Esophagus (tissue), 2 donors: ENCODE data around the gene SRMS. TPM values are rescaled to one million over a fixed set of nuclear protein-coding genes. Genes with fewer than 3 reads are reported as not detected.

ENCODE experiments used
- H3K27ac ChIP-seq, 2 donors: one replicate each; pipeline ENCODE4 v1.5.1; 2013; ENCODE audit warnings: low read depth in 2 of 2, mild to moderate bottlenecking in 2 of 2, inconsistent platforms in 1 of 2, low read length in 1 of 2, moderate library complexity in 1 of 2
- H3K27me3 ChIP-seq, 2 donors: one replicate each; pipeline ENCODE4 v1.6.1; 2013; ENCODE audit warnings: low read length in 2 of 2, control low read depth in 1 of 2, mild to moderate bottlenecking in 1 of 2; ENCODE audit not compliant: insufficient read depth in 2 of 2, control insufficient read depth in 1 of 2
- H3K36me3 ChIP-seq, 2 donors: one replicate each; pipeline ENCODE4 v1.6.1; 2013; ENCODE audit warnings: low read length in 1 of 2; ENCODE audit not compliant: control insufficient read depth in 2 of 2, insufficient read depth in 2 of 2
- H3K4me1 ChIP-seq, 2 donors: one replicate each; pipeline ENCODE4 v1.6.1; 2013; ENCODE audit warnings: low read length in 1 of 2; ENCODE audit not compliant: control insufficient read depth in 2 of 2, insufficient read depth in 2 of 2
- H3K4me3 ChIP-seq, 2 donors: one replicate each; pipeline ENCODE4 v1.5.1; 2013; ENCODE audit warnings: low read length in 2 of 2, mild to moderate bottlenecking in 2 of 2, low read depth in 1 of 2, moderate library complexity in 1 of 2
- H3K9me3 ChIP-seq, 2 donors: one replicate each; pipeline ENCODE4 v1.6.1; 2013; ENCODE audit warnings: mild to moderate bottlenecking in 2 of 2, low read depth in 1 of 2, low read length in 1 of 2, moderate library complexity in 1 of 2; ENCODE audit not compliant: control insufficient read depth in 2 of 2, insufficient read depth in 1 of 2
- WGBS, 2 donors: extraction: QIAGEN DNeasy Blood & Tissue Kit; methylation state at CpG; one replicate each; pipeline ENCODE4 v1.1.7; 2013; 5-methylcytosine and 5-hydroxymethylcytosine counted together
- polyA plus RNA-seq, 2 donors: library from polyadenylated mRNA; stranded (reverse); fragments of 200-250 nt; gene quantifications; one replicate each; pipeline ENCODE4 v1.2.3, GENCODE V29; 2013
- donor health status: healthy with polysubstance abuse.
- donor health status: Bipolar disorder and iron deficiency.

SRMS gene
- polyA plus RNA-seq, 2 donors: 0.04 TPM; not detected in 1

DNA sequence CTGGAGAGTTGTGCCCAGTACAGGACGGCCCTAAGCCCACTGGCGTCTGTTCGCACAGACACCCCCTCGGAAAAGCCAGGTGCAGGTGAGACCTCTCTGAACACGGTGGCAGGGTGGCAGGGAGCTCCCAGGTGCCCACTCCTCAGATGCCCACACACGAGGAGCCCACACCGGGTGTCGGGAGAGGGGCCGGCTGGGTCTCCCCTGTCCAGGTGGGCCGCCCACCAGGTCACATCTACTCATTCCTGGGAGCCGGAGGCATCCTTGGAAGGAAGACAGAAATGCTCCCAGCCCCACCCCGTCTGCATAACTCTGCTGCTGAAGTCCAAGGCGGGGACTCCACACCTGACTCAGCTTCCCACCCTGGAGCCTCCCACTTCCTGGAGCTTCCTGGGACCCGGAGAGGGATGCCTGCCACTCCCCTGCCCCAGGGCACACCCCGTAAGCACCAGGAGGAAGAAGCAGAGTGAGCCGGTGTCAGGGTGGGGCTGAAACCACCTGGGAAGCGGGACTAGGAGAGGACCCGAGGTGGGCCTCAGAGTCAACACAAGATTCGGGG, 2.5 kb downstream of the SRMS start:
- Histone ChIP-seq H3K9me3 (peaks cover 0 to 5% of the 10 kb centered on the region in 2 donors), H3K27ac (no peak overlapping the region), H3K27me3 (peaks cover 0 to 8% of the 10 kb centered on the region in 2 donors), H3K4me3 (no peak overlapping the region), H3K4me1 (peaks cover 0 to 21% of the 10 kb centered on the region in 2 donors), H3K36me3 (no peaks in the 10 kb centered on the region)
- WGBS, 2 donors: 45 to 53% methylated on average over 19 of the region's 19 CpGs

- no peak overlapping the region for H3K27ac ChIP-seq
- no peaks in the 10 kb centered on the region for H3K36me3 ChIP-seq
- H3K4me3 ChIP-seq: no peak overlapping the region
- WGBS, 2 donors: 57 to 62% methylated on average over 25 to 27 of the region's 27 CpGs
- peaks cover 0 to 23% of the 10 kb centered on the region in 2 donors for H3K4me1 ChIP-seq
- H3K27me3 ChIP-seq: peaks cover 0 to 8% of the 10 kb centered on the region in 2 donors
- H3K9me3 ChIP-seq: peaks cover 0 to 5% of the 10 kb centered on the region in 2 donors
Measured at GRCh38 chr20:63544241-63544957, 3.1 kb downstream of the SRMS start.

DNA sequence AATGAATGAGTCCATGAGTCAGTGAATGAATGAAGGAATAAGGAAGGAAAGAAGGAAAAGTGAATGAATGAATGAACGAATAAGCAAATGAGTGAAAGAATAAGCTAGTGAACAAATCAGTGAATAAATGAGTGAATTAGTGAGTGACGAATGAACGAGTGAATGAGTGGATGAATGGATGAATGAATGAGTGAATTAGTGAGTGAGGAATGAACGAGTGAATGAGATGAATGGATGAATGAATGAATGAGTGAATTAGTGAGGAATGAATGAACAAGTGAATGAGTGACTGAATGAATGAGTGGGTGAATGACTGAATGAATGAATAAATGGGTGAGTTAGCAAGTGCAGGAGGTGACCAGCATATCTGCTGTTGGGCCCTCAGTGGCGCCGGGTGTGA, 3.8 kb downstream of the SRMS start:
- Histone ChIP-seq H3K9me3 (peaks cover 0 to 5% of the 10 kb centered on the region in 2 donors), H3K27ac (no peak overlapping the region), H3K36me3 (no peaks in the 10 kb centered on the region), H3K4me3 (no peak overlapping the region), H3K4me1 (peaks cover 0 to 29% of the 10 kb centered on the region in 2 donors), H3K27me3 (peaks cover 0 to 8% of the 10 kb centered on the region in 2 donors)
- WGBS, 2 donors: 85 to 86% methylated on average over 6 of the region's 6 CpGs

DNA sequence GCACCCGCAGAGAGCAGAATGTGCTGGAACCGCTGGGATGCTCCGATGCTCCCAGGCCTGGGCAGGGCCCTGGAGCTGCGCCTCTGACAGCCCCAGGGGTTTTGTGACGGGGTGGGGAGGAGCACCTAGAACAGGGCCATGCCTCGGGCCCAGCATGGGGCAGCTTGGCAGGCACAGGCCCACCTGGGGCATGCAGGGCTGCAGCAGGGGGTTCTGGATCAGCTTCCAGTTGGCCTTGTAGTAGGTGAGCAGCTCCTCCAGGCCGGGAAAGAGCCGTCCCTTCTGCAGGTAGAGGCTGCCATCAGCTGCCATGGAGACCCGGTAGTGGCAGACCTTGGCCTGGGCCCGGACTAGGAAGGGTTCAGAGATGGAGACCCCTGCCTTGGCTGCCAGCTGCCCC, 4.4 kb downstream of the SRMS start:
- Histone ChIP-seq H3K4me3 (no peak overlapping the region), H3K27me3 (peaks cover 0 to 8% of the 10 kb centered on the region in 2 donors), H3K27ac (no peak overlapping the region), H3K36me3 (no peaks in the 10 kb centered on the region), H3K9me3 (peaks cover 0 to 5% of the 10 kb centered on the region in 2 donors), H3K4me1 (peaks cover 0 to 29% of the 10 kb centered on the region in 2 donors)
- WGBS, 2 donors: 60 to 76% methylated on average over 10 of the region's 10 CpGs

DNA sequence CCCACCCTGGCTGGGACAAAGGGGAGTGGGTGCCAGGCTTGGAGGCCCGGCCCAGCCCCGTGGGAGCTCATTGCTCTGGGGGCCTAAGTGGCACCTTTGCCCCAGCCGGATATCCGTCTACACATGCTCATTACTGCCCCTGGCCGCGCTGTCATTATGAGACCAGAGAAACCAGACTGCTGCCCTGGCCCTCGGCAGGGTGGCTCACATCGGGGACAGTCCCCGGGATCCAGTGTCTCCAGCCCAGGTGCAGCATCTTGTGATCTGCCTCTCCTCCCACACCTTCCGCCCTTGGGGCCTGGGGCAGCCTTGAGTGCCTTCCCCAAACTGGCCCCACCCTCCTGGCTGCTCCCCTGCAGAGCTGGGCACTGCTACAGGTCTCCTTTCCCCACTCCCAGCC, 4.9 kb downstream of the SRMS start:
- Histone ChIP-seq H3K27me3 (peaks cover 0 to 7% of the 10 kb centered on the region in 2 donors), H3K4me3 (no peak overlapping the region)
- 61 to 82% methylated on average over 9 to 10 of the region's 10 CpGs for WGBS, 2 donors

DNA sequence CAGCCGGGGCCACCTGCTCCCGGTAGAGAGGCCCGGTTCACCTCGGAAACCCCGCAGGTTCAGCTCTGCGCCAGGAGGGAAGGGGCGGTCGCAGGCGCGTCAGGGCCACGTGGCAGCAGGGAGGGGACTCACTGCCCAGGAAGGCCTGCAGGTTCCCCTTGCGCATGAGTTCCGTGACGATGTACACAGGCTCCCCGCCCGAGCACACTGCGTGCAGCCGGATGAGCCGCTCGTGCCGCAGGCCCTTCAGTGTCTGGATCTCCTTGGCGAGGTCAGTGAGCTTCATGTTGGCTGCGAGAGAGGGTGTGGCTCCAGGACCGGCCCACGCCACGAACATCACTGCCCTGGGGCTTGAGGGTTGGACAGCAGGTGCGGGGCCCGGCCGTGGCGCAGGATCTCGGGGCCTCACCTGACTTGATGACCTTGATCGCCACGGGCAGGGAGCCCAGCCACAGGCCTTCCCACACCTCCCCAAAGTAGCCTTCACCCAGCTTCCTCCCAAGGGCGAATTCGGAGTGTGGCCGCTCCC, 5.5 kb downstream of the SRMS start:
- H3K36me3 ChIP-seq: no peaks in the 10 kb centered on the region
- WGBS, 2 donors: 54 to 62% methylated on average over 30 to 36 of the region's 36 CpGs
- H3K27ac ChIP-seq: peak overlapping the region in 1 of 2 donors; percentile 44
- peaks cover 0 to 2% of the 10 kb centered on the region in 2 donors for H3K27me3 ChIP-seq
- no peak overlapping the region for H3K4me3 ChIP-seq
- H3K4me1 ChIP-seq: peaks cover 0 to 29% of the 10 kb centered on the region in 2 donors
- H3K9me3 ChIP-seq: peaks cover 0 to 5% of the 10 kb centered on the region in 2 donors

More for the DNA sequence above, 4.9 kb downstream of the SRMS start:
- H3K27ac ChIP-seq: peak overlapping the region in 1 of 2 donors; percentile 44
- H3K9me3 ChIP-seq: peaks cover 0 to 5% of the 10 kb centered on the region in 2 donors
- no peaks in the 10 kb centered on the region for H3K36me3 ChIP-seq
- peaks cover 0 to 29% of the 10 kb centered on the region in 2 donors for H3K4me1 ChIP-seq

DNA sequence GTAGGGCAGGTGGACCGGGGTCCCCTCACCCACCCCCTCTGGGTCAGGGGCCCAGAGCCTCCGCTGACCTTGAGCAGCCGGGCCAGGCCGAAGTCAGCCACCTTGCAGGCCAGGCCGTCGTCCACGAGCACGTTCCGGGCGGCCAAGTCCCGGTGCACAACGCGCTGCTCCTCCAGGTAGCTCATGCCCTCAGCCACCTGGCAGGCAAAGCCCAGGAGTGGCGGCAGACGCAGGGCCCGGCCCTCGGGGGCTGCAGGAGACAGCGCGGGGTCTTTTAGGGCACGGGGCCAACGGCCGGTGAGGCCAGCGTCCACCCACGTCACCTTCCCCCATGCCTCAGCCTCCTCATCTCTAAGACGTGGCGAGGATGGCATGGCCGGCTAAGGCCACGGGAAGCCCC, 6.2 kb downstream of the SRMS start:
- H3K27ac ChIP-seq: no peak overlapping the region
- peaks cover 0 to 5% of the 10 kb centered on the region in 2 donors for H3K9me3 ChIP-seq
- H3K27me3 ChIP-seq: no peaks in the 10 kb centered on the region
- WGBS, 2 donors: 88 to 89% methylated on average over 25 to 28 of the region's 28 CpGs
- H3K4me1 ChIP-seq: peaks cover 0 to 31% of the 10 kb centered on the region in 2 donors
- no peak overlapping the region for H3K4me3 ChIP-seq
- H3K36me3 ChIP-seq: no peaks in the 10 kb centered on the region

DNA sequence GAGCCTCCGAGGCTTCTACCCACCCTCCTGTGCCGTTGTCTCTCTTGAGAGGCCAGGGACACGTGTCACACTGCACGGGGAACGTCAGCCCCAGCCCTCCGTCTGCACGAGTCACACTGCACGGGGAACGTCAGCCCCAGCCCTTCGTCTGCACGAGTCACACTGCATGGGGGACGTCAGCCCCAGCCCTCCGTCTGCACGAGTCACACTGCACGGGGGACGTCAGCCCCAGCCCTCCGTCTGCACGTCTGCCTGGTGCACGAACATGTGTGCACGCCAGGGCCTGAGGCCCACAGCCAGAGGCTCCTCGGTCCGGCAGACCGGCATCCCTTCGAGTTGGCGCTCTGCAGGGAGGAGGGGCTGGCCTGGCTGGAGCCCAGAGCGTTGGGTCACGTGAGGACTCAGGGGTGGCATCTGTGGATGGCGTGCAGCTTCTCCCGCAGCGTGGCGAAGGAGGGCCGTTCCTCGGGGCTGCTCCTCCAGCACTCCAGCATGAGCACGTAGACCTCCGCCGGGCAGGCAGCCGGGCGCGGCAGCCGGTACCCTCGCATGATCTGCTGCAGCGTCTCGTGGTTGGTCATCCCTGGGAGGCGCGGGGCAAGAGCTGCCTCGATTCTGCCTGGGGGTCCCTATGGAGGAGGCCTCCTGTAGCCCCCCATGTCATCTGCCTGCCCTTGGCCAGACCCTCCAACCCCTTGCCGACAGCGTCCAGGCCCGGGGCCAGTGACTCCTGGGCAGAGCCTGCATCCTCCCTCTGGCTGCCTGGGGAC, 6.9 kb downstream of the SRMS start:
- Histone ChIP-seq H3K36me3 (no peaks in the 10 kb centered on the region), H3K27me3 (no peaks in the 10 kb centered on the region), H3K27ac (no peak overlapping the region), H3K4me3 (no peak overlapping the region), H3K4me1 (peaks cover 0 to 31% of the 10 kb centered on the region in 2 donors), H3K9me3 (peaks cover 0 to 5% of the 10 kb centered on the region in 2 donors)
- WGBS, 2 donors: 56 to 64% methylated on average over 46 to 49 of the region's 49 CpGs
